Astrocyte (in vitro differentiated cells and primary cell): ENCODE measurements around the gene PXT1. TPM values are rescaled to one million over a fixed set of nuclear protein-coding genes. Genes with fewer than 3 reads are reported as not detected.
"Not testable (repeated sequence)": the region's sequence is repeated elsewhere in the genome, so short reads cannot be mapped to it uniquely, and the experiment has no call there.

ENCODE experiments used
- DNase-seq: peaks from one replicate; pipeline ENCODE4 v3.0.0-alpha.2; 2010; ENCODE audit warnings: low read depth
- FAIRE-seq: peaks from 2 replicates; lab custom pipeline; 2011; peaks lifted over from hg19 to GRCh38; lab: Jason Lieb, UNC
- H2AFZ ChIP-seq: 2 replicates; pipeline ENCODE4 v1.6.0; 2012; ENCODE audit warnings: low read depth, low read length, inconsistent platforms
- H3K27ac ChIP-seq: 2 replicates; pipeline ENCODE4 v1.5.1; 2011; ENCODE audit warnings: low read depth, low read length, inconsistent platforms
- H3K27me3 ChIP-seq: 2 replicates; pipeline ENCODE4 v1.6.0; 2011; ENCODE audit warnings: low read length, inconsistent platforms; ENCODE audit not compliant: insufficient read depth
- H3K36me3 ChIP-seq: 2 replicates; pipeline ENCODE4 v1.5.1; 2011; ENCODE audit warnings: low read length, inconsistent platforms; ENCODE audit not compliant: insufficient read depth
- H3K4me1 ChIP-seq: 2 replicates; pipeline ENCODE4 v1.5.1; 2011; ENCODE audit warnings: low read length, inconsistent platforms; ENCODE audit not compliant: insufficient read depth
- H3K4me2 ChIP-seq: 2 replicates; pipeline ENCODE4 v1.6.0; 2012; ENCODE audit warnings: low read length, inconsistent platforms
- H3K4me3 ChIP-seq: 2 replicates; pipeline ENCODE4 v1.5.1; 2011; ENCODE audit warnings: low read depth, mild to moderate bottlenecking, low read length, inconsistent platforms; ENCODE audit not compliant: insufficient read depth
- H3K79me2 ChIP-seq: 2 replicates; pipeline ENCODE4 v1.6.0; 2012; ENCODE audit warnings: mild to moderate bottlenecking, low read length, inconsistent platforms; ENCODE audit not compliant: insufficient read depth
- H3K9ac ChIP-seq: 2 replicates; pipeline ENCODE4 v1.6.0; 2012; ENCODE audit warnings: mild to moderate bottlenecking, low read length, inconsistent platforms
- H3K9me3 ChIP-seq: 2 replicates; pipeline ENCODE4 v1.5.1; 2012; ENCODE audit warnings: low read depth, mild to moderate bottlenecking, low read length, inconsistent platforms; ENCODE audit not compliant: insufficient read depth
- H4K20me1 ChIP-seq: 2 replicates; pipeline ENCODE4 v1.6.0; 2012; ENCODE audit warnings: low read length, inconsistent platforms; ENCODE audit not compliant: insufficient read depth
- H3K27ac Mint-ChIP-seq: one replicate; pipeline ENCODE4 v1.8.0; 2021; ENCODE audit warnings: mild to moderate bottlenecking, mixed read lengths; ENCODE audit not compliant: unreplicated experiment
- H3K27me3 Mint-ChIP-seq: one replicate; pipeline ENCODE4 v1.8.0; 2021; ENCODE audit warnings: low read depth, mixed read lengths; ENCODE audit not compliant: unreplicated experiment
- H3K36me3 Mint-ChIP-seq: one replicate; pipeline ENCODE4 v1.8.0; 2021; ENCODE audit warnings: low read depth, mixed read lengths; ENCODE audit not compliant: unreplicated experiment
- H3K4me1 Mint-ChIP-seq: one replicate; pipeline ENCODE4 v1.8.0; 2021; ENCODE audit warnings: low read depth, mixed read lengths; ENCODE audit not compliant: unreplicated experiment
- H3K4me3 Mint-ChIP-seq: one replicate; pipeline ENCODE4 v1.8.0; 2021; ENCODE audit warnings: mild to moderate bottlenecking, moderate library complexity, mixed read lengths; ENCODE audit not compliant: unreplicated experiment
- H3K9me3 Mint-ChIP-seq: one replicate; pipeline ENCODE4 v1.8.0; 2021; ENCODE audit warnings: mild to moderate bottlenecking, mixed read lengths; ENCODE audit not compliant: unreplicated experiment
- CTCF ChIP-seq: IDR thresholded peaks from 2 replicates; pipeline ENCODE4 v1.5.1; 2011; ENCODE audit warnings: low read depth, mild to moderate bottlenecking, inconsistent platforms, low read length, moderate library complexity; ENCODE audit not compliant: insufficient read depth
- EZH2 ChIP-seq: IDR thresholded peaks from 2 replicates; pipeline ENCODE4 v1.6.1; 2012; ENCODE audit warnings: mild to moderate bottlenecking, low read length, inconsistent platforms; ENCODE audit not compliant: insufficient read depth
- total RNA-seq: library from RNA; stranded (reverse); gene quantifications from 2 replicates; pipeline ENCODE4 v1.2.1, GENCODE V29; 2021

Gene PXT1
- total RNA-seq, 1 donor from 2014 or later = 0.09 TPM

- peaks cover 65% of the 10 kb centered on the region for H4K20me1 ChIP-seq
- H3K9me3 ChIP-seq = no peaks in the 10 kb centered on the region
- no peaks in the 10 kb centered on the region for H3K27me3 ChIP-seq
- no peak overlapping the region for H3K9ac ChIP-seq
- H3K36me3 ChIP-seq = peaks cover 11% of the 10 kb centered on the region
- H2AFZ ChIP-seq = no peak overlapping the region
- no peak overlapping the region for H3K27ac ChIP-seq
- H3K4me3 ChIP-seq = no peak overlapping the region
- H3K9me3 Mint-ChIP-seq = peaks cover 2% of the 10 kb centered on the region
- FAIRE-seq (no peak), DNase-seq (no peak)
- peaks cover 97% of the 10 kb centered on the region for H3K79me2 ChIP-seq
- H3K4me3 Mint-ChIP-seq = no peak overlapping the region
- H3K36me3 Mint-ChIP-seq = peaks cover 15% of the 10 kb centered on the region
- no peak overlapping the region for H3K4me2 ChIP-seq
- peaks cover 8% of the 10 kb centered on the region for H3K4me1 Mint-ChIP-seq
- no peak overlapping the region for H3K27ac Mint-ChIP-seq
- H3K4me1 ChIP-seq = no peaks in the 10 kb centered on the region
- TF ChIP-seq EZH2 (no peak), CTCF (no peak)
- H3K27me3 Mint-ChIP-seq = no peaks in the 10 kb centered on the region
Measured at GRCh38 chr6:36459501-36459900, 16.8 kb upstream of the PXT1 start.

GRCh38 chr6:36455486-36456027 lies 12.9 kb upstream of the PXT1 start:
- Mint-ChIP-seq H3K4me1 (no peaks in the 10 kb centered on the region), H3K36me3 (peaks cover 13% of the 10 kb centered on the region), H3K27ac (no peak overlapping the region), H3K4me3 (no peak overlapping the region), H3K27me3 (no peaks in the 10 kb centered on the region), H3K9me3 (peaks cover 2% of the 10 kb centered on the region)
- Histone ChIP-seq H3K4me2 (no peak overlapping the region), H3K4me1 (no peaks in the 10 kb centered on the region), H3K27ac (no peak overlapping the region), H3K79me2 (peaks cover 96% of the 10 kb centered on the region), H3K9me3 (no peaks in the 10 kb centered on the region), H2AFZ (no peak overlapping the region), H3K9ac (no peak overlapping the region), H3K4me3 (no peak overlapping the region), H3K36me3 (peaks cover 18% of the 10 kb centered on the region), H4K20me1 (peaks cover 67% of the 10 kb centered on the region), H3K27me3 (no peaks in the 10 kb centered on the region)
- DNase-seq (no peak), FAIRE-seq (no peak)
- no peak for TF ChIP-seq CTCF
- TF ChIP-seq EZH2 = no peak

GRCh38 chr6:36452897-36453296 lies 10.2 kb upstream of the PXT1 start:
- Histone ChIP-seq H4K20me1 (peaks cover 76% of the 10 kb centered on the region), H3K36me3 (peaks cover 22% of the 10 kb centered on the region), H3K79me2 (peaks cover 95% of the 10 kb centered on the region)
- H3K27me3 Mint-ChIP-seq, H3K4me1 ChIP-seq, H3K4me1 Mint-ChIP-seq, H3K9me3 ChIP-seq, H3K9ac ChIP-seq, H3K4me3 Mint-ChIP-seq, H3K27me3 ChIP-seq, H3K9me3 Mint-ChIP-seq, H3K4me3 ChIP-seq, H2AFZ ChIP-seq, DNase-seq, FAIRE-seq, H3K27ac ChIP-seq, H3K27ac Mint-ChIP-seq, H3K4me2 ChIP-seq: not testable (repeated sequence)
- H3K36me3 Mint-ChIP-seq = peaks cover 18% of the 10 kb centered on the region

DNA sequence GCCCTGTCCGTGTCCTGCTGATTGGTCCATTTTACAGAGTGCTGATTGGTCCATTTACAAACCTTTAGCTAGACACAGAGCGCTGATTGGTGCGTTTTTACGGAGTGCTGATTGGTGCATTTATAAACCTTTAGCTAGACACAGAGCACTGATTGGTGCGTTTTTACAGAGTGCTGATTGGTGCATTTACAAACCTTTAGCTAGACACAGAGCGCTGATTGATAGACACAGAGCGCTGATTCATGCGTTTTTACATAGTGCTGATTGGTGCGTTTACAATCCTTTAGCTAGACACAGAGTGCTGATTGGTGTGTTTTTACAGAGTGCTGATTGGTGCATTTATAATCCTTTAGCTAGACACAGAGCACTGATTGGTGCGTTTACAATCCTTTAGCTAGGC lies 6.5 kb upstream of the PXT1 start:
- H3K27ac Mint-ChIP-seq = not testable (repeated sequence)

More for the DNA sequence above, 6.5 kb upstream of the PXT1 start:
- H3K27me3 Mint-ChIP-seq, H3K4me3 ChIP-seq, H3K9ac ChIP-seq, H3K9me3 ChIP-seq, FAIRE-seq, H3K9me3 Mint-ChIP-seq, H3K4me1 ChIP-seq, H3K27ac ChIP-seq, H2AFZ ChIP-seq, DNase-seq, H3K27me3 ChIP-seq, H3K4me2 ChIP-seq, H3K4me3 Mint-ChIP-seq: not testable (repeated sequence)
- Histone ChIP-seq H3K36me3 (peaks cover 11% of the 10 kb centered on the region), H4K20me1 (peaks cover 64% of the 10 kb centered on the region), H3K79me2 (peaks cover 97% of the 10 kb centered on the region)
- peaks cover 12% of the 10 kb centered on the region for H3K36me3 Mint-ChIP-seq
- peaks cover 13% of the 10 kb centered on the region for H3K4me1 Mint-ChIP-seq
